GM06990 (cell line): ENCODE data around the gene INMT.

Experiments
- DNase-seq: peaks from one replicate; pipeline ENCODE4 v3.0.0-alpha.2; 2011; ENCODE audit not compliant: insufficient read length; ENCODE audit errors: extremely low read depth
- H3K27me3 ChIP-seq: replicated peaks from 2 replicates; pipeline ENCODE4 v1.6.0; 2011; ENCODE audit warnings: low read length; ENCODE audit not compliant: control insufficient read depth, insufficient read depth
- H3K36me3 ChIP-seq: 2 replicates; pipeline ENCODE4 v1.5.1; 2011; ENCODE audit warnings: low read length; ENCODE audit not compliant: control insufficient read depth, insufficient read depth
- H3K4me3 ChIP-seq: replicated peaks from 2 replicates; pipeline ENCODE4 v1.5.1; 2011; ENCODE audit warnings: low read depth, mild to moderate bottlenecking, control low read depth, low read length
- CTCF ChIP-seq: IDR thresholded peaks from 2 replicates; pipeline ENCODE4 v1.5.1; 2011; ENCODE audit warnings: low read length, control low read depth, mild to moderate bottlenecking, inconsistent platforms; ENCODE audit not compliant: insufficient read depth, poor library complexity, severe bottlenecking

Gene INMT

DNA sequence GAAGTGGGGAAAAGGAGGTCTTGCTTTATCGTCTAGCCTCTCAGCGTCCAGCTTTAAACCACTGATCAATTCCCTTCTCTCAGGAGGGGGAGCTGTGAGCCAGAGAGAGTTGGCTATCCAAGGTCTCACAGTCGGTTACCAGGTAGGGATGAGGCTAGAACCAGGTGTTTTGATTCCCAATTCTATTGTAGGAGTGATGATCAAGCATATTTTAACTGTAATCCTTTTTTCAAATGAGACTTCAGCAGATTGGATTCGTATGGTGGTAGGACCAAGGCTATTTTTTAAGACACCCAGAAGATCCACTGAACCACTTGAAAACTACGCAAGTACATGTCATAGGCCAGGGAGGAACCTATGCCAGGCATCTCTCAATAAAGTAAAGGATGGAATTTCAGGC is 27.6 kb downstream of the INMT start:
- H3K36me3 ChIP-seq = no peaks in the 10 kb centered on the region
- no peaks in the 10 kb centered on the region for H3K27me3 ChIP-seq
- no peak for TF ChIP-seq CTCF
- DNase-seq = no peak
- no peak overlapping the region for H3K4me3 ChIP-seq

- Histone ChIP-seq H3K4me3 (no peak overlapping the region), H3K27me3 (no peaks in the 10 kb centered on the region), H3K36me3 (no peaks in the 10 kb centered on the region)
- TF ChIP-seq CTCF = no peak
- no peak for DNase-seq
Observed at GRCh38 chr7:30780941-30781340, 29.0 kb downstream of the INMT start.

- Histone ChIP-seq H3K36me3 (peaks cover 1% of the 10 kb centered on the region; the same call in 1 of the 2 replicates), H3K27me3 (no peaks in the 10 kb centered on the region), H3K4me3 (no peak overlapping the region)
- TF ChIP-seq CTCF = no peak
- no peak for DNase-seq
Observed at GRCh38 chr7:30782690-30783089, 30.8 kb downstream of the INMT start.

GRCh38 chr7:30785786-30786185 is 33.9 kb downstream of the INMT start:
- no peaks in the 10 kb centered on the region for H3K27me3 ChIP-seq

DNA sequence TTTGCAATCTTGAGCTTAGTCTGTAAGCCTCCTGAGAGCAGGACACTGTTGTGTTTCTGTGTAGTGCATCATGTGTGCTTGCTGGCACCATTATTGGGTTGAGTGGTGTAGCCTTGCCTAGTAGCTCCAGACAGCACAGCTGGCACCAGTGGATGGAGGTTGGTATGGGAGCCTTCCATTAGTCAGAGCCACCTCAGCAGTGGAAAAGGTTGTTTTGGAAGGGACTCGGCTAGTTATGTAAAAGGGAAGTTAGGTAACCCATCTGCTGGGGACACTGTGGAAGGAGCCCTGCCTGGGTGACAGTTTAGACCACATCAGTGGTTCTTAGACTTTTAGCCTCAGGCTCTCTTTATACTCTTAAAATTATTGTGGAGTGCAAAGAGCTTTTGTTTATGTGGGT is 35.6 kb downstream of the INMT start:
- Histone ChIP-seq H3K4me3 (no peak overlapping the region), H3K36me3 (peaks cover 1% of the 10 kb centered on the region; the same call in 1 of the 2 replicates)
- no peak for DNase-seq

More at GRCh38 chr7:30785786-30786185, 33.9 kb downstream of the INMT start:
- Histone ChIP-seq H3K36me3 (peaks cover 1% of the 10 kb centered on the region; the same call in 1 of the 2 replicates), H3K4me3 (no peak overlapping the region)
- DNase-seq = no peak
- TF ChIP-seq CTCF = no peak

More for the DNA sequence above, 35.6 kb downstream of the INMT start:
- no peaks in the 10 kb centered on the region for H3K27me3 ChIP-seq
- no peak for TF ChIP-seq CTCF
